Tibial artery (tissue), 4 donors: Measurements from ENCODE around the gene UBE2N.

ENCODE experiments used
- DNase-seq, 2 donors: peaks; one replicate each; pipeline ENCODE4 v3.0.0-alpha.2; 2019
- H3K27ac ChIP-seq, 2 donors: fragments of 200-600 bp; sonication (generic) in 1 of 2; 1 replicate in 1 of 2; 2 replicates in 1 of 2; pipeline ENCODE4 v1.5.1; 2018 to 2019; ENCODE audit warnings: mild to moderate bottlenecking in 1 of 2
- H3K27me3 ChIP-seq, 2 donors: fragments of 200-600 bp; sonication (generic) in 1 of 2; one replicate each; pipeline versions ENCODE4 v1.5.1 to v1.6.0; 2016 to 2019
- H3K36me3 ChIP-seq, 3 donors: fragments of 200-600 bp; sonication (generic) in 2 of 3; one replicate each; pipeline ENCODE4 v1.5.1; 2016 to 2019; ENCODE audit warnings: mild to moderate bottlenecking in 2 of 3
- H3K4me1 ChIP-seq, 4 donors: fragments of 200-600 bp; sonication (generic) in 2 of 4; 1 replicate in 3 of 4; 2 replicates in 1 of 4; pipeline ENCODE4 v1.5.1; 2016 to 2019
- H3K4me3 ChIP-seq, 2 donors: fragments of 200-600 bp; sonication (generic) in 1 of 2; 1 replicate in 1 of 2; 2 replicates in 1 of 2; pipeline ENCODE4 v1.5.1; 2018 to 2019; ENCODE audit warnings: mild to moderate bottlenecking in 2 of 2
- H3K9me3 ChIP-seq, 3 donors: fragments of 200-600 bp; sonication (generic) in 1 of 3; one replicate each; pipeline ENCODE4 v1.5.1; 2016 to 2019
- intact Hi-C: fragments of 100-400 bp; cut with DNase I; formaldehyde crosslinking; loops from one replicate; pipeline ENCODE4 v1.15.0; 2023; ENCODE audit warnings: low total_unique reads
- TF ChIP-seq, protein P1 (sequence below), 2 experiments: fragments of 200-600 bp in 1 of 2; fragments of 450-650 bp in 1 of 2; IDR thresholded peaks; one replicate each; pipeline ENCODE4 v1.5.1; 2017 to 2019; ENCODE audit warnings: antibody characterized with exemption in 2 of 2, mild to moderate bottlenecking in 1 of 2, moderate library complexity in 1 of 2

The UBE2N gene

DNA sequence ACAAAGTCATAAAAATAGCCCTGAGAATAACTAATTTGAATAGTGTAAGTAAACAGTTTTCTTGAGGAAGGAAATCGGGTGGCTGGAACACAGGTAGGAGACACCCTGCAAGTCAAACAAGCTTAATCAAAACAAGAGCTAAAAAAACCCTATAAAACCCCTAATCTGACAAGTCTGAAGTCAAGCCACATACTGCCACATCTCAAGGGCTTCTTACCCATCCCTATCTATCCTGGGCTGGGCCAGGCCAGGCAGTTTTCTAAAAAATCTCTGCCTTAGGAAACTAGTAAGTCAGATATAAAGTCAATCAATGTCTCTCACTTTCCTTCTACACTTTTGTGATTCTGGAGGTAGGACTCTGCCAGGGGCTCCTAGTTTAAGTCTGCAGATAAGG lies 15.3 kb downstream of the UBE2N start:
- H3K27ac ChIP-seq: peak overlapping the region in 1 of 2 donors; percentile 31
- H3K9me3 ChIP-seq: no peaks in the 10 kb centered on the region
- H3K4me3 ChIP-seq: no peak overlapping the region
- peaks cover 0 to 85% (median 34%) of the 10 kb centered on the region in 4 donors for H3K4me1 ChIP-seq
- H3K27me3 ChIP-seq: no peaks in the 10 kb centered on the region
- DNase-seq: no peak
- intact Hi-C loops: no loop called here
- H3K36me3 ChIP-seq: no peaks in the 10 kb centered on the region
- TF ChIP-seq, protein P1, sequence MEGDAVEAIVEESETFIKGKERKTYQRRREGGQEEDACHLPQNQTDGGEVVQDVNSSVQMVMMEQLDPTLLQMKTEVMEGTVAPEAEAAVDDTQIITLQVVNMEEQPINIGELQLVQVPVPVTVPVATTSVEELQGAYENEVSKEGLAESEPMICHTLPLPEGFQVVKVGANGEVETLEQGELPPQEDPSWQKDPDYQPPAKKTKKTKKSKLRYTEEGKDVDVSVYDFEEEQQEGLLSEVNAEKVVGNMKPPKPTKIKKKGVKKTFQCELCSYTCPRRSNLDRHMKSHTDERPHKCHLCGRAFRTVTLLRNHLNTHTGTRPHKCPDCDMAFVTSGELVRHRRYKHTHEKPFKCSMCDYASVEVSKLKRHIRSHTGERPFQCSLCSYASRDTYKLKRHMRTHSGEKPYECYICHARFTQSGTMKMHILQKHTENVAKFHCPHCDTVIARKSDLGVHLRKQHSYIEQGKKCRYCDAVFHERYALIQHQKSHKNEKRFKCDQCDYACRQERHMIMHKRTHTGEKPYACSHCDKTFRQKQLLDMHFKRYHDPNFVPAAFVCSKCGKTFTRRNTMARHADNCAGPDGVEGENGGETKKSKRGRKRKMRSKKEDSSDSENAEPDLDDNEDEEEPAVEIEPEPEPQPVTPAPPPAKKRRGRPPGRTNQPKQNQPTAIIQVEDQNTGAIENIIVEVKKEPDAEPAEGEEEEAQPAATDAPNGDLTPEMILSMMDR (IDR thresholded peaks at IDR 0.05): no peak

DNA sequence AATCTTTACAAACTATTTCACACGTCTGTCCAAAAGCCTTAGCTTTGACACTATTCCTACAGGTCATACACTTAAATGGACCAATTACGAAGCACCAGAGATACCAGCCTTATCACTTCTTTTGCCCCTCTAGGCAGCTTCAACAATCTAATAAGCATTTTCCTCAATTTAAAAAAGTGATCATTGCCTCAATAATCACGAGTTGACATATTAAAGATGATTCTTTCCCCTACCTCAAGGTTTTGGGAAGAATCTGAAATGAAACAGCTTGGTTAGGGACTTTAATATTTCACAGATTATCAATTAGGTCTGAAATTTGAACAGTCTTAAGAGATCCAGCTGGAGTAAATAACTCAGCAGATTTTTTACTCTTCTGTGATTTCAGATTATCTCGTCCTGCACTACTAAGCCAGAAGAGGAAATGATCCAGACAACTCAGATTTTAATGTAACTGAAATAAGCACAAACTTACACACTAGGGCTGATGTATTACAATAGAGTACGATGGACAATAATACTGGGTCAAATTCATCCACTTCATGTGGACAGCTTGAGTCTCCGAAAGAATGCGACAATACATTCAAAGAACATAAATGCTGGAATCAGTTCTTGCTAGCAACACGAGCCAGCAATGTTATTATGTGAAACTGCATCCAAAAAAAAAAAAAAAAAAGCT lies 15.9 kb downstream of the UBE2N start:
- Histone ChIP-seq H3K27ac (peak overlapping the region in 1 of 2 donors; percentile 31), H3K4me1 (peaks cover 0 to 80% (median 31%) of the 10 kb centered on the region in 4 donors), H3K9me3 (no peaks in the 10 kb centered on the region), H3K36me3 (no peaks in the 10 kb centered on the region), H3K27me3 (no peaks in the 10 kb centered on the region), H3K4me3 (no peak overlapping the region)
- intact Hi-C loops: no loop called here
- TF ChIP-seq, protein P1 (IDR thresholded peaks at IDR 0.05): no peak
- DNase-seq: no peak

DNA sequence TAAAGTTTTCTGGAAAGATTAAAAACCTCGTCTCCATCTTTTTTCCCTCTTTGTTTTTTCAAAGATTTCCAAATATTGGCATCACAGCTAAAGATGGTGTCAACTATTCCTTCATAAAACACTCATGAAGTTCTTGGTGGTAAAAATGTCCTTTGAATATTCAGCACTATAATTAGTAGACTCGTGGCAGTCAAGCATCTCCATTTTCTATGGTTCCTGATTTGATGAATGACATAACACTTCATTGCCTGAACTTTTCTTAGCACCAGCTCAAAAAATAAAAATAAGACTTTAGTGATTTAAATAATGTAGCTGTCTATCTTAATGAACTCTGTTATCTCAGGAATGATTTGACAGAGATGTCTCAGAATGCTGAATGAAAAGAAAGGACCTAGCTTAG lies 19.7 kb downstream of the UBE2N start:
- Histone ChIP-seq H3K4me1 (peaks cover 0 to 65% (median 24%) of the 10 kb centered on the region in 4 donors), H3K27me3 (no peaks in the 10 kb centered on the region), H3K36me3 (no peaks in the 10 kb centered on the region), H3K9me3 (no peaks in the 10 kb centered on the region), H3K4me3 (no peak overlapping the region), H3K27ac (no peak overlapping the region)
- TF ChIP-seq, protein P1 (IDR thresholded peaks at IDR 0.05): no peak
- no peak for DNase-seq
- intact Hi-C loops: no loop called here

DNA sequence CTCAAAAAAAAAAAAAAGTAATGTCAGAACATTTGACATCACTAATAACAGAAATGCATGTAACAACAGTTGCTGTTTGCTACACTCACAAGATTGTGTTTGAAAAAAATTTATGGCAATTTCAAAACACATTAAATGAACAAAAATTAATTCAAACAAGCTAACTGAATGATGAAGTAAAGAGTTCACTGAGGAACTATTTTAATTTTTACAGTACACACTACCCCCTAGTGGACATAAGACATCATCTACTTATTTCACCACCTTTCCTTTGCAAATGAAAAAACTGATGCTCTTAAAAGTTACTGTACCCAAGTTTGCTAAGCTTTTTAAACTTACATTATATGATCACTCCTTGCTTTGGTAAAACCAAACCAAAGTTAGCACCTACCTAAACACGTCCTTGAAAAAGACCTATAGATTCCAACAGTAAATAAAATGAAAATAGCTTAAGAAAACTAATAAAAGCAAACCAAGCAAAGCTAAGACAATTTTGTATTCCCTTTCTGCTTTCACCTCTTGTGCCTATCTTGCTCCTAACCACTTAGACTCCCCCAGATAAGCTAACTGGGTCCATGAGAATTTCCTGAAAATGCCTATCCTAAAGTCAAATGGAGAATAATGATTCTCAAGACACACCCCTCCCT lies 22.2 kb downstream of the UBE2N start:
- H3K4me1 ChIP-seq: peaks cover 0 to 65% (median 13%) of the 10 kb centered on the region in 4 donors
- H3K36me3 ChIP-seq: no peaks in the 10 kb centered on the region
- H3K27ac ChIP-seq: no peak overlapping the region
- TF ChIP-seq, protein P1 (IDR thresholded peaks at IDR 0.05): peak; percentile 59 to 78
- intact Hi-C loops: loop anchor here (5.0 kb wide), 1 partner anchor 432 kb away; no protein-coding TSS in a partner anchor
- DNase-seq: no peak
- H3K27me3 ChIP-seq: no peaks in the 10 kb centered on the region
- no peaks in the 10 kb centered on the region for H3K9me3 ChIP-seq
- peak overlapping the region in 1 of 2 donors; percentile 15 for H3K4me3 ChIP-seq

DNA sequence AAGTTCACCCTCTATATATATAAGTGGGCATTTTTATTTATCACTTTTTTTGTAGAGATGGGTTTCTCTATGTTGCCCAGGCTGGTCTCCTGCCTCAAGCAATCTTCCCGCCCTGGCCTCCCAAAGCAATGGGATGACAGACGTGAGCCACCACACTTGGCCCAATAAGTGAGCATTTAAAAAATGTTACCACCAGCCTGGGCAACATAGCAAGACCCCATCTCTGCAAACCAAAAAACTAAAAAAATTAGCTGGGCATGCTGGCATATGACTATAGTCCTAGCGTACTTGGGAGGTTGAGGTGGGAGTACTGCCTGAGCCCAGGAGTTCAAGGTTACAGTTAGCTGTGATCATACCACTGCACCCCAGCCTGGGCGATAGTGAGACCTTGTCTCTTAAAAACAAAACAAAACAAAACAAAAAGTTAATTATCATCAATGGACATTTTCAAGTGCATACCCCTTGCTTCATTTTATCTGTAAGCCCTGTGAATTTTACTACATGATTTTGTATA lies 23.7 kb downstream of the UBE2N start:
- no peak overlapping the region for H3K27ac ChIP-seq
- no peak for DNase-seq
- peaks cover 0 to 63% (median 12%) of the 10 kb centered on the region in 4 donors for H3K4me1 ChIP-seq
- H3K36me3 ChIP-seq: no peaks in the 10 kb centered on the region
- no peaks in the 10 kb centered on the region for H3K9me3 ChIP-seq
- no peaks in the 10 kb centered on the region for H3K27me3 ChIP-seq
- H3K4me3 ChIP-seq: no peak overlapping the region
- intact Hi-C loops: loop anchor here (5.0 kb wide), 1 partner anchor 431 kb away; no protein-coding TSS in a partner anchor
- TF ChIP-seq, protein P1 (IDR thresholded peaks at IDR 0.05): no peak
